Cardiac fibroblast (primary cell): ENCODE results near the gene BRMS1.

Source experiments
- DNase-seq, 2 donors: peaks; one replicate each; pipeline versions ENCODE4 v3.0.0 to v3.0.0-alpha.2; 2010; ENCODE audit warnings: low read depth in 2 of 2
- H3K4me3 ChIP-seq, 2 donors: replicated peaks in 1 of 2; 1 replicate in 1 of 2; 2 replicates in 1 of 2; pipeline ENCODE4 v1.5.1; 2011; ENCODE audit warnings: low read depth in 2 of 2, low read length in 2 of 2, mild to moderate bottlenecking in 2 of 2, moderate library complexity in 1 of 2
- CTCF ChIP-seq: IDR thresholded peaks from one replicate; pipeline ENCODE4 v1.5.1; 2011; ENCODE audit warnings: low read depth, mild to moderate bottlenecking, low read length, inconsistent platforms

Gene BRMS1

GRCh38 chr11:66373265-66373664 lies 28.4 kb upstream of the BRMS1 start:
- no peak for TF ChIP-seq CTCF
- H3K4me3 ChIP-seq = no peak overlapping the region
- DNase-seq = no peak

GRCh38 chr11:66371627-66372415 lies 26.9 kb upstream of the BRMS1 start, which contains the start of gene SLC29A2:
Gene SLC29A2 (minus strand): TSS chr11:66371760. CDS start chr11:66371591, 169 bp downstream.
- no peak for DNase-seq

DNA sequence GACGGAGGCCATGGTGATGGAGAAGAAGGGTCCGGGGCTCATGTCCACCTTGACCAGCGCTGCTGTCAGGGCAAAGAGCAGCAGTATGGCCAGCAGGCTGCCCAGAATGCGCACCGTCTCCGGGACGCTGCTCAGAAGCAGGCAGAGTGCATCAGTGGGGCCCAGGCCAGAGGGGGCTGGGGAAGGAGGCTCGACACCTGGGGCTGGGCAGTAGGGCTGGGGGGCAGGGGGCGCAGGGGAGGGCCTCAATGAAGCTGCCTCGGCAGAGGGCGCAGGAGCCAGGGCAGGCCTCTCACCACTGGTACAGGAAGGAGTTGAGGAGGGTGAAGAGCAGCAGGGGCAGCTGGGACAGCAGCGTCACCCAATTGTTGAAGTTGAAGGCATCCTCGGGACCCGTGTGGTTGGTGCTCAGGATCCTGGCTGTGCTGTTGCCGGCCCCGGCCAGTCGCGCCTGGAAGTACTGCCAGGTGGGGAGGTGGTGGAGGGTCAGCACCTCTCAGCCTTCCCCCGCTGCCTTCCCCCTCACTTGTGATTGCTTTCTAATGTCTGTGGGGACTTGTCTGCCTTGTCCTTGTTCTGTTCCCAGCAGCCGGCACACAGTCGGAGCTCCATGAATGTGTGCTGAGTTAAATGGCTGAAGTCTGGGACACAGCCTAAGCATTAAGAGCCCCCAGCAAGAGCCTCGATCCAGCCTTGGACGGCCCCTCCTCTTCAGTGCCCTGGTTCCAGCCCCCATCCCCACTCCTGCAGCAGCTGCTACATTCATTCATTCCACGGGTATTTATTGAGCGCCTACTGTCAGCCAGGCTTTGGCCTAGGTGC lies 24.4 kb upstream of the BRMS1 start:
- no peak for DNase-seq

More at GRCh38 chr11:66371627-66372415, 26.9 kb upstream of the BRMS1 start, which contains the start of gene SLC29A2:
- no peak for TF ChIP-seq CTCF
- peak within 1 kb of the TSS; percentile 51 to 53 for H3K4me3 ChIP-seq

DNA sequence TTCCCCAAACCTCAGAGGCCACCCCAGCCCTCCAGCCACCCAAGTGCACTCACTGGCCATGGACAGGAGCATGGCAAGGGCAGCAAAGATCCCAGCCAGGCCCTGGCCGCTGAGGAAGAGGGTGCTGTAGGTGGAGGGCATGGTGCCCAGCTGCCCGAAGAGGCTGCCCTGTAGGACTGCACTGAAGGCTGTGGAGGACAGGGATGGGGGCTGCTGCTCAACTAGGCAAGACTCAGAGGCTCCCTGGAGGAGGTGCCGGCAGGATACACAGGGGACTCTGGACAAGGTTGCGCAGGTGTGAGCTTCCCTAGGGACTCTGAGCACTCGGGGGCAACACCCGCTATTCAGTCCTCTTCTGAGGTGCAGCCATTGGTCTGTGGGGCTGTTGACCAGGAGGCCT lies 23.6 kb upstream of the BRMS1 start:
- no peak for TF ChIP-seq CTCF
- no peak for DNase-seq
- no peak overlapping the region for H3K4me3 ChIP-seq

More for the DNA sequence above, 24.4 kb upstream of the BRMS1 start:
- H3K4me3 ChIP-seq = no peak overlapping the region
- TF ChIP-seq CTCF = no peak

DNA sequence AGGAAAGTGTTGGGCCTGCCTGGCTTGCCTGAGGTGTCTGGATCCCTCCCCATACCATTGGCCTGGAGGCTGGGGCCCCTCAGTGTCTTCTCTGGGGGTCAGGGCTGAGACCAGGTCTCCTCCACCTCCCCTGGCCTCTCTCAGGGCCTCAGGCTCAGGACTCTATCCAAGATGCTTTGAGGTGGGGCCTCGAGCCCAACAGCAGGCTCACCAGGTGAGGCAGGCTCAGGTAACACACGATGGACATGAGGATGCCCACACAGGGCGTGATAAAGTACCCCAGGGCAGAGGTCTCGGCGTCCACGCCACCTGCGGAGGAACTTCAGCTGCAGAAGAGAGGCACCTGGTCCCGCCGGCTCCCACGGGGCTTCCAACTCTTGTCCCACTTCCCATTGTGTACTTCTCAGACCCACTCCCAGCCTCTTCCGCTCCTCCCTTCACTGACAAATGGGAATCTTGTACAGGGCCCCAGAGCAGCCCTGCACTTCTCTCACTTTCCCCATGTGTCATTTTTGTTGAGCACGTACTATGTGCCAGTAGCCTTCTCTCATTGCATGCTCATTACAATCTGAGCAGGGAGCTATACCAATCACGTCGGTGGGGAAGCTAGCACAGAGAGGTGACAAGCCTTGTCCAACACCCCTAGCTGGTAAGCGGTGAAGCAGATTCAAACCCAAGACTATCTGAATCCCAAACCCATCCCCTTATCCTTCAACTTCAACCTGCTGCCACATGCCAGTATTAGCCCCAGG lies 22.8 kb upstream of the BRMS1 start:
- no peak for DNase-seq

More for the DNA sequence above, 22.8 kb upstream of the BRMS1 start:
- no peak for TF ChIP-seq CTCF
- H3K4me3 ChIP-seq = no peak overlapping the region
